Measurements from ENCODE around the gene TMOD4. TPM values are rescaled to one million over a fixed set of nuclear protein-coding genes. Genes with fewer than 3 reads are reported as not detected.

The TMOD4 gene
- total RNA-seq, 1 donor from 2014 or later: 1.5 TPM

DNA sequence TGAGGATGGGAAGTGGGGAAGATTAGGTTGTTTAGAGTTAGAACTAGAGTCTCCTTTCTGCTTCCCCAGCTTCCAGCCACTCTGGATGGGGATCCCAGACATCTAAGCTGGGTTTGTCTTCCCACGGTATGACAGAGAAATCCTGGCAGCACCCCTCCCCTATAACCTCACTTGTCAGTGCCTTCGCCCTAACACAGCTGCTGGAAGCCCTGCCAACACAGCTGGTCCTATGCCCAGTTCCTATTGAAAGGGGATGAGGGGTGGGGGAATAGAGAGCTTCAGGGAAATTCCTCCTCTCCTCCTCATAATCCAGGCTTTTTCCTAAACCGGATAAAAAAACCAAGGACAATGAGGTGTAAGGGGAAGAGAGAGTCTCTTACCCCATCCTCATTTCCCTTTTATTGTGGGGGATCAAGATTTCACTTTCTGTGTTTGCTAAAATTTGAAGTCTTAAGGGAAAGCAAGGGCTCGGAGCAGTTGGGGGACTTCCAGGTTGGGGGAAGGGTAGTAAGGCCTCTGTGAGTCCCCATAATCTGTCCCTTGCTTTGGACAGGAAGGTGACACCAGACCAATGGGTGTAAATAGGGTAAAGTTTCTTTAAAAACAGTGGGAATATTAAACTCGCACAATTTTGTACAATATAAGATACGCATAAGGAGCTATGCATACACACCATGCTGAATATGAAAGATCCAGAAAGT is 590 bp downstream of the TMOD4 start:
- H3K4me1 Mint-ChIP-seq (ENCODE audit: low read depth): no peaks in the 10 kb centered on the region
- H3K36me3 Mint-ChIP-seq (ENCODE audit: insufficient read depth): peaks cover 22% of the 10 kb centered on the region
- TF ChIP-seq, protein P1, sequence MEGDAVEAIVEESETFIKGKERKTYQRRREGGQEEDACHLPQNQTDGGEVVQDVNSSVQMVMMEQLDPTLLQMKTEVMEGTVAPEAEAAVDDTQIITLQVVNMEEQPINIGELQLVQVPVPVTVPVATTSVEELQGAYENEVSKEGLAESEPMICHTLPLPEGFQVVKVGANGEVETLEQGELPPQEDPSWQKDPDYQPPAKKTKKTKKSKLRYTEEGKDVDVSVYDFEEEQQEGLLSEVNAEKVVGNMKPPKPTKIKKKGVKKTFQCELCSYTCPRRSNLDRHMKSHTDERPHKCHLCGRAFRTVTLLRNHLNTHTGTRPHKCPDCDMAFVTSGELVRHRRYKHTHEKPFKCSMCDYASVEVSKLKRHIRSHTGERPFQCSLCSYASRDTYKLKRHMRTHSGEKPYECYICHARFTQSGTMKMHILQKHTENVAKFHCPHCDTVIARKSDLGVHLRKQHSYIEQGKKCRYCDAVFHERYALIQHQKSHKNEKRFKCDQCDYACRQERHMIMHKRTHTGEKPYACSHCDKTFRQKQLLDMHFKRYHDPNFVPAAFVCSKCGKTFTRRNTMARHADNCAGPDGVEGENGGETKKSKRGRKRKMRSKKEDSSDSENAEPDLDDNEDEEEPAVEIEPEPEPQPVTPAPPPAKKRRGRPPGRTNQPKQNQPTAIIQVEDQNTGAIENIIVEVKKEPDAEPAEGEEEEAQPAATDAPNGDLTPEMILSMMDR (IDR thresholded peaks at IDR 0.05; ENCODE audit: unreplicated experiment): no peak
- no peaks in the 10 kb centered on the region for H3K27me3 Mint-ChIP-seq
- DNase-seq (ENCODE audit: low spot score, unreplicated experiment): no peak
- no peaks in the 10 kb centered on the region for H3K9me3 Mint-ChIP-seq (ENCODE audit: low read depth)
- H3K4me3 Mint-ChIP-seq (ENCODE audit: low read depth): no peak overlapping the region
- no peak overlapping the region for H3K27ac Mint-ChIP-seq

DNA sequence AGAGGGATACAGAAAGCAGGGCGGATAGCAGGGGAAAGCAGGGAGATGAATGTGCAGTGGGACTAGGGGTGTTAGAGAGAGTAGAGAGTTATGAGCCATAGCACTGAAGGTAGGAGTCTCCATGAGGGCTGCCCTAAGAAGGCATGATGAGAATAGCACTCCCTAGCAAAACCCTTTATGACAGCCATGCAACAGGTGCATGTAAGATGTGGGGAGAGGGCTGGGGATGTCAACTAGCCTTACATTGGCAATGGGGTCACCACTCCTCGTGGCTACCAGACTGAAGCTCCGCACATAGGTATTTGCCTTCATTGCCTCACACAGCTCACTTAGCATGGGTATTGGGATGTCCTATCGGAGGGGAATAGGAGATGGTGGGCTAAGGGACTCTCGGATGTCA is 4.6 kb downstream of the TMOD4 start:
- Mint-ChIP-seq H3K9me3 (ENCODE audit: low read depth) (no peaks in the 10 kb centered on the region), H3K36me3 (ENCODE audit: insufficient read depth) (peaks cover 16% of the 10 kb centered on the region), H3K4me3 (ENCODE audit: low read depth) (no peak overlapping the region), H3K27ac (no peak overlapping the region), H3K27me3 (no peaks in the 10 kb centered on the region), H3K4me1 (ENCODE audit: low read depth) (peaks cover 6% of the 10 kb centered on the region)
- TF ChIP-seq, protein P1 (IDR thresholded peaks at IDR 0.05; ENCODE audit: unreplicated experiment): no peak
- DNase-seq (ENCODE audit: low spot score, unreplicated experiment): no peak

DNA sequence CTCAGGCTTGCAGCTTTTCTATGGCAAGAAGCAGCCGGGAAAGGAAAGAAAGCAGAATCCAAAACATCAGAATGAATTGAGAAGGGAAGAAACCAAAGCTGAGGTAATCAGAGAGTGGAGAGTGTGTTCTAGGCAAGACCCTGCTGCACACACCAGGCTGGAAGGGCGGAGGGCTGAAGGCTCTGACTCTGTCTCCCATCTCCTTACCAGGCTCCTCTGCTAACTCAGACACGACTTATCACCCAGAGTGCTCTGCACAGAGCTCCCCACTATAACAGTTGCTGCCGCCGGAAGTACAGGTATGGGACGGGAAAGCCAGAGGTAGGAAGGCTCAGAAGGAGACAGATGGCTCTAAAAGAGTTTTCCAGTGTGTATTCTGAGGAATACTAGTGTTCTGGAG is 8.7 kb downstream of the TMOD4 start:
- Mint-ChIP-seq H3K4me3 (ENCODE audit: low read depth) (peak overlapping the region; percentile 97), H3K27ac (peak overlapping the region; percentile 93), H3K4me1 (ENCODE audit: low read depth) (peaks cover 24% of the 10 kb centered on the region), H3K27me3 (no peaks in the 10 kb centered on the region), H3K9me3 (ENCODE audit: low read depth) (no peaks in the 10 kb centered on the region), H3K36me3 (ENCODE audit: insufficient read depth) (peaks cover 11% of the 10 kb centered on the region)
- TF ChIP-seq, protein P1 (IDR thresholded peaks at IDR 0.05; ENCODE audit: unreplicated experiment): no peak
- DNase-seq (ENCODE audit: low spot score, unreplicated experiment): no peak

DNA sequence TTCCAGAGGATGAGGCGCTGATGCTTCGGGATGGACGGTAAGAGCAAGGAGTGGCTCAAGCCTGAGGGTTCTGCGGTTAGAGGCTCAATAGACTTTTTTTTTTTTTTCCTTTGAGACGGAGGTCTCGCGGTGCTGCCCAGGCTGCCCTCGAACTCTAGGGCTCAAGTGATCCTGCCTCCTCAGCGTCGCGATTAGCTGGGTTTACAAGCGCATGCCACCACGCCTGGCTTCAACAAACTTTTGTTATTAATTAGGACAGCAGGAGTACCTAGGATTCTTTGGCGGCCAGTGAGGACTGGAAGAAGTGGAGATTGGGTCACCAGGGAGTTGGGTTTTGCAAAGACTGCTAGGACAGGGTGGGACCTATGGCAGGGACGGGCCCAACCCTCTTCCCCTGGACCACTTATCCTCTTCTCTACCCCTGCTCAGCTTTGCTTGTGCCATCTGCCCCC is 9.2 kb downstream of the TMOD4 start:
- Mint-ChIP-seq H3K27me3 (no peaks in the 10 kb centered on the region), H3K4me1 (ENCODE audit: low read depth) (peaks cover 24% of the 10 kb centered on the region), H3K9me3 (ENCODE audit: low read depth) (no peaks in the 10 kb centered on the region), H3K27ac (peak overlapping the region; percentile 93), H3K4me3 (ENCODE audit: low read depth) (peak overlapping the region; percentile 97), H3K36me3 (ENCODE audit: insufficient read depth) (peaks cover 14% of the 10 kb centered on the region)
- TF ChIP-seq, protein P1 (IDR thresholded peaks at IDR 0.05; ENCODE audit: unreplicated experiment): no peak
- DNase-seq (ENCODE audit: low spot score, unreplicated experiment): no peak

DNA sequence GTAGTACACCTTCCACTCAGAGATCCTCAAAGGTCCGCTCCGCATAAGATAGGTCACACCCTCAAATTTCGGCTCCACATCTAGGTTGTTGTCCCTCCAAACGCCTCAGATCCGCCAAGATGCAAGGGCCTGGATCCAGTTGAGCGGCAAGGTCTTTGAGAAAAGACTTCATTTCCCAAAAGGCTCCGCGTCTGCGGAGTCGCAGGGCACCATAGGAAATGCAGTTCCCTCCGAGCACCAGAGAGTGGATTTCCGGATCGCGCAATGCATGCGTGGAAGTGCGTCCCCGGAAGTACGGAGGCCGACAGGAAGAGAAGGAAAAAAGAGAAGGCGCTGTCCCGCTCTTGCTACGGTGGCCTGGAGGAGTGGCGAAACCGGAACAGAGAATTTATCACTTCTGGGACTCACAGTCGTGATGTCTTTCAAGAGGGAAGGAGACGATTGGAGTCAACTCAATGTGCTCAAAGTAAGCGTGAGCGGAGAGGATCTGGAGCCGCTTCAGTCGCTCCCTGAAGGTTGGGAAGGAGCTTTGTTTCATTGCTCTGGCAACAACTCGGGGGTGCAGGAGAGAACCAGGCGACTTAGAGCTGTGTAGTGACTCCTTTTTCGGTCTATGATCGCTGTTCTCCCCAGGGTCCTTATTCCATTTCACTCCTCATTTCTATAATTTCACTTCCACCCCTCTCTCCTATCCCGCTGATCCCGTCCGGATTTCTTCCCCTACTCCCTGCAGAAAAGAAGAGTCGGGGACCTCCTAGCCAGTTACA is 9.9 kb downstream of the TMOD4 start, which contains the start of the genes LYSMD1 and SCNM1:
Gene LYSMD1, minus strand, starts transcription at position 165 of the 767 bp plus-strand sequence. CDS start 644 bp downstream, outside the sequence.
Gene SCNM1, plus strand, starts transcription at position 407 of the 767 bp plus-strand sequence. Its CDS starts 9 bp downstream, at position 416.
- peaks cover 16% of the 10 kb centered on the region for H3K36me3 Mint-ChIP-seq (ENCODE audit: insufficient read depth)
- peak within 1 kb of the TSS; percentile 97 for H3K4me3 Mint-ChIP-seq (ENCODE audit: low read depth)
- no peaks in the 10 kb centered on the region for H3K9me3 Mint-ChIP-seq (ENCODE audit: low read depth)
- no peaks in the 10 kb centered on the region for H3K27me3 Mint-ChIP-seq
- DNase-seq (ENCODE audit: low spot score, unreplicated experiment): peak; percentile 81
- TF ChIP-seq, protein P1 (IDR thresholded peaks at IDR 0.05; ENCODE audit: unreplicated experiment): no peak
- H3K4me1 Mint-ChIP-seq (ENCODE audit: low read depth): peaks cover 24% of the 10 kb centered on the region
- H3K27ac Mint-ChIP-seq: peak within 1 kb of the TSS; percentile 93

Data from progenitor cell of endocrine pancreas (in vitro differentiated cells).